Upper lobe of right lung (tissue), 1 donor: ENCODE results near the gene AQP5. TPM values are rescaled to one million over a fixed set of nuclear protein-coding genes. Genes with fewer than 3 reads are reported as not detected.

Source experiments
- ATAC-seq: fragments of 200-7000 bp; cut with Tn5 transposase; one replicate; pipeline ENCODE4 v1.9.1; 2020; ENCODE audit warnings: mild to moderate bottlenecking, moderate library complexity
- DNase-seq: peaks from one replicate; pipeline ENCODE4 v3.0.0-alpha.2; 2020
- H3K27ac ChIP-seq: fragments of 200-600 bp; one replicate; pipeline ENCODE4 v1.8.0; 2022
- H3K27me3 ChIP-seq: fragments of 200-600 bp; one replicate; pipeline ENCODE4 v1.8.0; 2022; ENCODE audit warnings: mild to moderate bottlenecking
- H3K36me3 ChIP-seq: fragments of 200-600 bp; one replicate; pipeline ENCODE4 v1.8.0; 2022
- H3K4me1 ChIP-seq: fragments of 200-600 bp; one replicate; pipeline ENCODE4 v1.8.0; 2022
- H3K4me3 ChIP-seq: fragments of 200-600 bp; one replicate; pipeline ENCODE4 v1.8.0; 2022; ENCODE audit warnings: mild to moderate bottlenecking
- H3K9me3 ChIP-seq: fragments of 200-600 bp; one replicate; pipeline ENCODE4 v1.8.0; 2022
- CTCF ChIP-seq: fragments of 200-600 bp; IDR thresholded peaks from one replicate; pipeline ENCODE4 v1.8.0; 2022; ENCODE audit warnings: antibody characterized with exemption
- intact Hi-C: fragments of 100-400 bp; cut with DNase I; formaldehyde crosslinking; loops from one replicate; pipeline ENCODE4 v1.11.0; 2022
- total RNA-seq: library from RNA; stranded (reverse); fragmentation: NEBNext Ultra II Directional; extraction: Animal tissue kit (Norgen Biotek cat#: 25700); gene quantifications from one replicate; pipeline ENCODE4 v1.2.1, GENCODE V29; 2021
- donor health status: DM: no; HTN: yes; CAD: no; lungs with severe emphysema.

AQP5 gene
- total RNA-seq, 1 donor from 2014 or later: 14.3 TPM

DNA sequence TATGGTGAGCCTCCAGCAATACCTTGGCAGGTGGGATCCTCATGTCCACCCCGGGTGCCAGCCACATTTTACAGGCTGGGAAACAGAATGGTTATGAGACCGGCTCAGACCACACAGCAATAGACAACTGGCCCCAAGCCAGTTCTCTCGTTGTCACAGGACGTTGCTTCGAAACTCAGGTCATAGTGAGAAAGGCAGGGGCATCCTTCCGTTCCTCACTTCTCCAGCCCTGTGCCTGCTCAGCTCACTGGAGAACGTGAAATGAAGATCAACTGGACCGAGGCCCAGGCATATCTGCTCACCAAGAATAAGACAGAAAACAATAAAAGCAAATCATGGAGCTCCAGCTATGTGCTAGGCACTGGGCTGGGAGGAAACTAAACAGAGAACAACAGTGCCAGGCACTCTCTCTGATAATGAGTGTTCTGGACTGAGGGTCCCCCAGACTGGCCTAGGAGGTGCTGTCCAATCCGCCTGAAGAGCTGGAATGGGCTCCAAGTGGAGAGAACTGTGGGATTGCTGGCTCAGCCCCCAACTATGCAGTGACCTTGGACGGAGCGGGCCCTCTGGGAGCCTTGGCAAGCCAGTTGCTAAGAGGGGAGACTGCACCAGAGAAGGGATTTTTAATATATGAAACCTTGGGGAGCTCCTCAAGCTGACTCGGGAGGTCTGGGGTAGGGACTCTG is 39.2 kb upstream of the AQP5 start:
- Histone ChIP-seq H3K4me3 (no peak overlapping the region), H3K27me3 (no peaks in the 10 kb centered on the region), H3K27ac (no peak overlapping the region), H3K36me3 (no peaks in the 10 kb centered on the region), H3K4me1 (peaks cover 8% of the 10 kb centered on the region), H3K9me3 (no peaks in the 10 kb centered on the region)
- intact Hi-C loops: no loop called here
- peak; percentile 51 for DNase-seq
- TF ChIP-seq CTCF: no peak
- ATAC-seq: no peak

DNA sequence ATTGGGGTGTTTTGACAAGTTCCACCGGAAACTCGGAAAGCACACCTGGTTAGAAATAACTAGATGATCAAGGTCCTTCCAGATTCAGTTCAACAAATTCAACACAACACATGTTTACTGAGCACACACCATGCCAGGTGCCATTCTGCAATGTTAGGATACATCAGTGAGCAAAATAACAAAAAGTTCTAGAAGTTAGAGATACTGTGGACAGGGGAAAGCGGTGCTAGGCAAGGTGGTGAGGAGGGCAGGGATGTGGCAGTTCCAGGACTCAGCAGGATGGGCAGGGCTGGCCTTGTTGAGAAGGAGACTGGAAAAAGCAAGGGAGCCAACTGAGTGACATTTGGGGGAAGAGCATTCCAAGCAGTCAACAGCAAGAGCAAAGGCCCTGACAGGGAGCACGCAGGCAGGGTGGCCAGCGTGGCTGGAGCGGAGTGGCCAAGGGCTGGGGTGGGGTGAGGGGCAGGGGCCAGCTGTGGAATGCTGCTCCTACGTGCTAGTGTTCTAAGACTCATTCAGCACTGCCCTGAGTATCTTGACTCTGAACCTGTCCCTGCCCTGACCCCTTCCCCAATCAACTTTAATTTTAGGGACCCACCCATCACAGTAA is 38.5 kb upstream of the AQP5 start:
- ATAC-seq: peak; percentile 20

GRCh38 chr12:49923880-49924556 is 37.7 kb upstream of the AQP5 start:
- no peak for TF ChIP-seq CTCF
- H3K27me3 ChIP-seq: no peaks in the 10 kb centered on the region
- intact Hi-C loops: no loop called here
- H3K27ac ChIP-seq: no peak overlapping the region
- H3K4me3 ChIP-seq: no peak overlapping the region
- H3K4me1 ChIP-seq: peaks cover 8% of the 10 kb centered on the region
- DNase-seq (peak; percentile 52), ATAC-seq (no peak)
- no peaks in the 10 kb centered on the region for H3K9me3 ChIP-seq
- no peaks in the 10 kb centered on the region for H3K36me3 ChIP-seq

More for the DNA sequence above, 38.5 kb upstream of the AQP5 start:
- no peaks in the 10 kb centered on the region for H3K27me3 ChIP-seq
- intact Hi-C loops: no loop called here
- no peak overlapping the region for H3K4me3 ChIP-seq
- H3K9me3 ChIP-seq: no peaks in the 10 kb centered on the region
- no peak for TF ChIP-seq CTCF
- peak; percentile 62 for DNase-seq
- no peaks in the 10 kb centered on the region for H3K36me3 ChIP-seq
- no peak overlapping the region for H3K27ac ChIP-seq
- peaks cover 8% of the 10 kb centered on the region for H3K4me1 ChIP-seq

- DNase-seq (peak; percentile 52), ATAC-seq (no peak)
- intact Hi-C loops: no loop called here
- Histone ChIP-seq H3K4me3 (no peak overlapping the region), H3K27ac (no peak overlapping the region), H3K4me1 (peaks cover 8% of the 10 kb centered on the region), H3K27me3 (no peaks in the 10 kb centered on the region), H3K9me3 (no peaks in the 10 kb centered on the region), H3K36me3 (no peaks in the 10 kb centered on the region)
- no peak for TF ChIP-seq CTCF
Measured at GRCh38 chr12:49924628-49925246, 36.9 kb upstream of the AQP5 start.

DNA sequence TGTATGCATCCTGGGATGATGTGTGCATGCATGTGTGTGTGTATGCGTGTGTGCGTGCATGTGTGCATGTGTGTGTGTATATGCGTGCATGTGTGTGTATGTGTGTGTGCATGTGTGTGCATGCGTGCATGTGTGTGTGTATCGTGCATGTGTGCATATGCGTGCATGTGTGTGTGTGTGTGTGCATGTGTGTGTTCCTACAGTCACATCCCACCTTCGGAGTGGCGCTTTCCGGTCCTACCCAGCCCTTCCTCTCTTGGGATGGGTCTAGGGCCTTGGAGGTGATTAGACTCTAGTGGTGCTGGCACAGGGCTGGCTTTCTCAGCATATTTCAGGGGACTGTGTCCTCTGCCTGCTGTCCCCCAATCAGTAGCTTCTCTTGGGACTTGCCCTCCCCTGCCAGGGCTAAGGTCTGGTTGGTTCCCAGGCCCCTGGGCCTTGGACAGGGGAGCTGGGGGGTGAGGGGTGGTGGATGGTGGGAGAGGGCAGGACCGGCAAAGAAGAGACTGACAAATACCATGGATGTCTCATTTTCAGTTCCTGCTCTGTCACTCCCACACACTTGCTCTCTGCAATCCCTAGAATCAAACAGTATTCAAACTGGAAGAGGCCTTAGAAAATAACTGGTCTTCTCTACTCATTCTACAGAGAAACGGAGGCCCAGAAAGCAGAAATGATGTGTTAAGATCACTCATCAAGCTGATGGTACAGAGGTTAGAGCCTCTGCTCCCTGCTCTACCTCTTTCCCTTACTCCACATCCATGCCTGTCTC is 36.1 kb upstream of the AQP5 start:
- DNase-seq: peak; percentile 32
- no peaks in the 10 kb centered on the region for H3K36me3 ChIP-seq
- H3K4me3 ChIP-seq: no peak overlapping the region
- H3K9me3 ChIP-seq: no peaks in the 10 kb centered on the region
- peak; percentile 63 for ATAC-seq
- H3K27me3 ChIP-seq: no peaks in the 10 kb centered on the region
- no peaks in the 10 kb centered on the region for H3K4me1 ChIP-seq
- no peak overlapping the region for H3K27ac ChIP-seq
- TF ChIP-seq CTCF: no peak
- intact Hi-C loops: no loop called here
